Caki2 (cell line): Measurements from ENCODE around the gene SV2B. TPM values are rescaled to one million over a fixed set of nuclear protein-coding genes. Genes with fewer than 3 reads are reported as not detected.
A peak's percentile ranks its signal among the peaks of the same experiment; 100 is the strongest.

Source experiments
- DNase-seq: peaks from one replicate; pipeline ENCODE4 v3.0.0-alpha.2; 2015; ENCODE audit warnings: low read depth
- in situ Hi-C: cut with HindIII; loops from 2 replicates; pipeline ENCODE4 v1.10.0; 2016; ENCODE audit warnings: low sequenced_read_pairs, low pct_unique_long_range_greater_than_20kb, mixed read lengths
- total RNA-seq: library from RNA; depleted of rRNA; stranded (reverse); fragments of >200 nt; shearing (Covaris generic); gene quantifications from 2 replicates; pipeline ENCODE4 v1.2.3, GENCODE V29; 2014; ENCODE audit warnings: low replicate concordance

The SV2B gene
- total RNA-seq, 1 experiment from 2014 or later: not detected

DNA sequence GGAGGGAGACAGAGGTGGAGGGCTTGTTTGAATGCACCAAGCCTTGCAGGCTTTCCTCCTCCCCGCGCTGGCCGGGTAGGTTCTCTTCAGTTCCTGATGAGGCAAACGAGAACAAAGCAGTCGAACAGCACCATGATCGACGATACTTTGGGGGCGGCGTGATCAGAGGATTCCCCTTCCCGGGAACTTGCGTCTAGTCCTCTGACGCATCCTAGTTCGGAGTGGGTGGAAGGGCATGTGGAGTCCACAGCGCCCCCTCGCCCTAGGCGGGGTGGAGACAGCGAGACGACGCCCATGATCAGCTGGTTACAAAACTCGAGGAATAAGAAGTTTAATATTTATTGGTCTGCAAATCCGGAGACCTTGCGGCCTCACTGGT lies 452 bp upstream of the SV2B start:
- in situ Hi-C loops: no loop called here
- peak; percentile 27 for DNase-seq

DNA sequence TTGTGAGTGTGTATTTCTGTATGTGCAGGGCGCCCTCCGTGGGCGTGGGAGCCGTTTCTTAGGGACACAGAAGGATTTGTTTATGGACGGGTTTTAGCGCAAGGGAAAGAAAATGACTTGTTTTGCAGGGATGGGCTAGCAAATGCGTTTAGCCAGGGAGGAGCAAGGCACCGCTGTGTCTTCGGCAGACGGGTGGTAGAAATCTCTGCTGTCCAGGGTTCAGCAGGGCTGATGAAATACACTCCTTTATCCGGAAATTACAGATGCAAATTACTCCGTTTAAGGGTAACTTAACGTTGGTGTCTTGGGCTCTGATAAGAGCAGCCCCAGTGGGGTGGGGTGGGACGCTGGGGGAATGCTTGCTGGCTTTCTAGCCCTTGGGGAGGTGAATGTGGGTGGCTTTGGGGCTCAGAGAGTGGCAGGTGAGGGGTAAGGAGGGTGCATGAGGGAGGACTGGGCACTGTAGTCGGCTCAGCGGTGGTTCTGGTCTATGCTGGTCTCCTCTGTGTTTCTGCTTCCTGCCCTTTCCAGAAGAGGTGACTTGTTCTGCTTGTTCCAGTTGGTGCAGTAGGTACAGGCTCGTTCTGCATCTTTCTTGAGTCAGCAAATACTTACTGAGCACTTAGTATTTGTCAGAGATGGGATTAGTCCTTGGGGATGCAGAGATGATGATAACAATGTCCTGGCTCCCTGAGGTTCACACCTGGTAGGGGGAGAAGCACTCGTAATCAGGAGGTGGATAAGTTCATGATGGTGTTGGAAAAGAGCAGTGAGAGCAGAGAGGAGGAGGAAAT lies 954 bp downstream of the SV2B start:
- in situ Hi-C loops: no loop called here
- DNase-seq: no peak

DNA sequence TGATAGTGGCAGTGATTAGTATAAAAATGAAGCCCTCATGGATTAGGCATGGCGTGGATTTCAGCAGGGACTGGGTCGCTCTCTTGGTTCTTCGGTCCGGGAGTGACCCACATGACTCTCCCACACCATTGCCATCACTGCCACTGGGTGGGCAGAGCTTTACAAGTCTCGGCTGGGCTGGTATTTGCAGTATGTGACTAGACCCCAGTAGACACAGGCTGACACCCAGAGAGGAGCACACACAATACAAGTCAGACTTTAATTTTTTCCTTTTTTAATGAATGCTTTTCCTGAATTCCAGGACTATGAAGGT lies 1.5 kb downstream of the SV2B start:
- in situ Hi-C loops: no loop called here
- DNase-seq: no peak

DNA sequence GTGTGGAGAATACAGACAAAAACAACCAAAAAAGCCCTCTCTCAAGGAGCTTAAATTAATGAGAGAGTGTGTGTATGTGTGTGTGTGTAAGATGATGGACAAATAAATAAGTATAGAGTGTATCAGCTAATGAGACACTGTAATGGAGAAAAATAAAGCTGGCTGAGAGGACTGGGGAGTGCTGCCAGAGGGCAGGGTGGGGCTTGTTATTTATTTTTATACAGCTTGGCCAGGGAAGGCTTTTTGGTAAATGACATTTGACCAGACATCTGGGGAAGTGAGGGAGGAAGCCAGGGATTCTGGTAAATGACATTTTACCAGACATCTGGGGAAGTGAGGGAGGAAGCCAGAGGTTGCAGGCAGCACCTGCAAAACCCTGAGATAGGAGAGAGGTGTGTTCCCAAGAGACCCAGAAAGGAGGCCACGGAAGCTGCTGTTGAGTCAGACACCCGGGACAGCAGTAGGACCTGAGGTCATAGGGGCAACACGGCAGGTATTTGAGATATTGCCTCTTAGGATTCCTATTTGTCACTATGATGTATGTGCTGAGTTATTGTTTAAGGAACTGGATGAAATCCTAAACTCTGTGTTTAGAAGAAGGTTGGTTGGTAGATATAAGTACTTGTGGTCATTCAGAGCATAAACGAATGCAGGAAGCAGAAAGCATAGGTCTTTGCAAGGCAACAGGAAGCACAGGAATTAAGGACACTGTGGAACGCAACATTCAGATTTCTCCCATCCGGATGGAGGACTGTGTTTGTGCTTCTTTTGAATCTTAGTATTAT lies 2.7 kb downstream of the SV2B start:
- in situ Hi-C loops: no loop called here

DNA sequence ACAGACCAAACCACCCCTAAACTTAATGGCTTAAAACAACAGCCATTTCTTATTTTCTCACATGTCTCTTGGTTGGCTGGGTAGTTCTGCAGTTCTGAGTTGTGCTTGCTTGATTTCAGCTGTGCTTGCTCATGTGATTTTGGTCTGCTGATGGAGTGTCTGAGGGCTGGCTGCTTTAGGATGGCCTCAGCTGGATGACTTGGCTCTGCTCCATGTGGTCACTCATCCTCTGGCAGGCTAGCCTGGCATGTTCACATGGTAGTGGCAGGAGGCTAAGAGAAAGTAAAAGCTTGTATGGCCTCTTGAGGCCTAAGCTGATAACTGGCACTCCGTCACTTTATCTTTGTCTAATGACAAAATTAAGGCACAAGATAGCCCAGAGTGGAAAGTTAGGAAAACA lies 4.1 kb downstream of the SV2B start:
- in situ Hi-C loops: no loop called here
- peak; percentile 16 for DNase-seq

More for the DNA sequence above, 2.7 kb downstream of the SV2B start:
- no peak for DNase-seq

GRCh38 chr15:91108421-91108820 lies 8.4 kb downstream of the SV2B start:
- in situ Hi-C loops: no loop called here
- DNase-seq: no peak

- in situ Hi-C loops: no loop called here
- DNase-seq: no peak
These were observed 9.8 kb downstream of the SV2B start for GRCh38 chr15:91109885-91110284.

DNA sequence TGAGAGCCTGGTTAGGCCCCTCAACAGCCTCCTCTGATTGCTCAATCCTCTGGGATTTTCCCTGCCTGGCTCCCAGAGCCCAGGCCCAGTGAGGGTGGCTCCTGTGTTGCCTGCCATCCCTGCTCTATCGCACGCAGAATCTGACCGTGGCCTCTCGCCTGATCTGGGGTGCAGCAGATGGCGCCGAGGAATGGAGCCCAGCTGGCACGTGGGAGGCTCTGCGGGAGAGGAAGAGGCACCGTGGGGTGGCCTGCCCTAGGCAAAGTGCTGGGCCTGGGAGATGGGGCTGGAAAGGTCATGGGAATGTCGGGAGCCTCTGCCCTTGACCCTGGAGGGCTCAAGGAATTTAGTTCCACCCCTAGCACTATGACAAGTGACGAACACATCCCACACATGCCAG lies 10.3 kb downstream of the SV2B start:
- in situ Hi-C loops: no loop called here
- DNase-seq: no peak

GRCh38 chr15:91113030-91113429 lies 13.0 kb downstream of the SV2B start:
- in situ Hi-C loops: no loop called here
- DNase-seq: no peak

GRCh38 chr15:91114301-91114700 lies 14.2 kb downstream of the SV2B start:
- DNase-seq: no peak
- in situ Hi-C loops: no loop called here

- in situ Hi-C loops: no loop called here
- peak; percentile 73 for DNase-seq
These were observed 16.3 kb downstream of the SV2B start for GRCh38 chr15:91116113-91117067.

DNA sequence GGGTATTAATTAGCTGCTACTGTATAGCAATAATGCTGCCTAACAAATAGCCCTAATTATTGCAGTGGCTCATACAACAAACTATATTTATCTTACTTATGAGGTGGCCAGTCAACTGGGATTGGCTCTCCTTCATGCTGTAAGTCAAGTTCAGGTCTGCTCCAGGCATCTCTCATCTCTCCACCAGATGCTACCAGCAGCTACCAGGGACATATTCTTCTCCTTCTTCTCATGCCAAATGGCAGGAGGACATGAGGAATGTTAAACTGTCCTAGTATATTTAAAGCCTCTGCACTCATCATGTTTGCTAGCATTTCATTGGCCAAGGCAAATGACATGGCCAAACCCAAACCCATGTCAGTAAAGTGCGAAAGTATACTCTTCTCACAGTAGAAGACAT lies 17.3 kb downstream of the SV2B start:
- DNase-seq: no peak

GRCh38 chr15:91118817-91119590 lies 18.9 kb downstream of the SV2B start:
- no peak for DNase-seq
- in situ Hi-C loops: no loop called here

More for the DNA sequence above, 17.3 kb downstream of the SV2B start:
- in situ Hi-C loops: no loop called here

DNA sequence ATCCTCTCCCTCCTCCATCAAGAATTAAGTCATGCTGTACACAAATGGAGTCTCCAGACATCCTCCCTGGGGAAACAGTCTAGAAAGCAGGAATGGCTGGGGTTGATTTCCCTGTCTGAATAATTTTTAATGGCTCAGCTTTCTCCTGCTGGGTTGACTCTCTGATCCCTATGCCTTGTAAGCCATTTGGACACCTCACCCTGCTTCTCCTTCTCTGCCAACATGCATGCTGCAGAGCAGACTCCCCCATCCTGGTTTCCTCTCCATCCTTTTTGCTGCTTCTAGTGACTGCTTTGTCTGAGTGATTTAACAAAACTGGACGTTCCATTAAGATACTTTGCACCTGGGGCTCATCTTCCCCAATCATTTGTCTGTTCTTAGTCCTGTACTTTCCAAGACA lies 22.2 kb downstream of the SV2B start:
- in situ Hi-C loops: no loop called here
- DNase-seq: no peak

GRCh38 chr15:91124132-91124531 lies 24.1 kb downstream of the SV2B start:
- DNase-seq: no peak
- in situ Hi-C loops: no loop called here

- no peak for DNase-seq
- in situ Hi-C loops: no loop called here
These were observed 25.1 kb downstream of the SV2B start for GRCh38 chr15:91125162-91125561.

- DNase-seq: no peak
- in situ Hi-C loops: no loop called here
These were observed 26.0 kb downstream of the SV2B start for GRCh38 chr15:91126080-91126479.
